NCI-H69 (cell line): ENCODE data around the gene RESF1.

Experiments
- DNase-seq: peaks from one replicate; lab custom pipeline; 2025; lab: John Stamatoyannopoulos, UW

The RESF1 gene

DNA sequence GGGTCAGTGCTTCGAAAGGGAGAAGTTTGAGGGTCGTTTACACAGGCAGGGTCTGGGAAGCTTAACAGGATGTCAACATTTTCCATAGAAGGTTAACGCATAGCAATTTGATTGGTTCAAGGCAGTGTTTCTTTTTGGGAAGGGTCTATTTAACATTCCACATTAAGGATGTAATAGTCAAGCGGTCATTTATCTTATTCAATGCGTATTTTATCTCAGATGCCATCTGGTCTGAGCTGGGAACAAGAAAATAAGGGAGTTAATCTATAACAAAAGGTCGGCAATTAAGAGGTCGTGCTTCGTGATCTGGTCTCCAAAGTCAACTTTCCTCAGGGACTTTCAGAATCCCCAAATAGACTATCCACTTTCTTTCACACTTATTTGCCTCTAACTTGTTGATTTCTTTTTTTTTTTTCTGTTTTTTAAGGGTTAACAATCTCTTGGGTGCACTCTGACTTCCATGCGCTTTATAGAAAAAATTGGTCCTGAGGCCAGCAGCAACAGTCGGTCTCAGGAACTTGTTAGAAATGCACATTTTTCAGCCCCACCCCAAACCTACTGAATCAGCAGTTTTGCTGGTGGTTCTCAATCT is 550 bp upstream of the RESF1 start:
- peak; percentile 89 for DNase-seq

- peak; percentile 99 for DNase-seq
These were observed 631 bp downstream of the RESF1 start for GRCh38 chr12:31959701-31960391.

GRCh38 chr12:31961137-31961536 is 1.9 kb downstream of the RESF1 start:
- DNase-seq, result no peak

DNA sequence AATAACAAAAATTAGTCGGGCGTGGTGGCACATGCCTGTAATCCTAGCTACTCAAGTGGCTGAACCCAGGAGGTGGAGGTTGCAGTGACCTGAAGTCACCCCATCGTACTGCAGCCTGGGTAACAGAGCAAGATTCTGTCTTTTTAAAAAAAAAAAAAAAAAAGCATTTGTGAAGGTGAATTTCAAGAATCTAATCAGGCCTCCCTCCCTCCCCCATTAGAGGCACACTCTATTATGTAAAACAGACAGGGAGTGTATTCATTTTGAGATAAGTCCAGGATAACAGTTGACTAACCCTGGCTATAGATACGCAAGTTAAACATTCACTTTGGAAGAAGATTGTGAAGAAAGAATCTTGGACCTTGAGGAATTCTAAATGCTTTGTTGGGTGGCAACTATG is 2.9 kb downstream of the RESF1 start:
- DNase-seq, result no peak

DNA sequence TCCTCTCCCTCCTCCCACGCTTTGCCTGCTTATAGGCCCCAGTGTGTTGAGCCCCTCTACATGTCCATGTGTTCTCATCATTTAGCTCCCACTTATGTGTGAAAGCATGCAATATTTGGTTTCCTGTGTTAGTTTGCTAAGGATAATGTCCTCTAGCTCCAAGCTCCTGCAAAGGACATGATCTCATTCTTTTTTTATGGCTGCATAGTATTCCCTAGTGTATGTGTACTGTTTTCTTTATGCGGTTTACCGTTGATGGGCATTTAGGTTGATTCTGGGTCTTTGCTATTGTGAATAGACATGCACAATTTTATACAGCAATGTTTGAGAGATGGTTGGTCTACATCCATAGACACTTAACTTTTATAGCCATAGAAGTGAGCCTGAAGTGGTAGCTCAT is 5.1 kb downstream of the RESF1 start:
- no peak for DNase-seq

- DNase-seq, result no peak
These were observed 5.9 kb downstream of the RESF1 start for GRCh38 chr12:31965090-31965489.

- DNase-seq, result peak; percentile 56
These were observed 7.5 kb downstream of the RESF1 start for GRCh38 chr12:31966558-31967205.

GRCh38 chr12:31967539-31967938 is 8.3 kb downstream of the RESF1 start:
- no peak for DNase-seq

DNA sequence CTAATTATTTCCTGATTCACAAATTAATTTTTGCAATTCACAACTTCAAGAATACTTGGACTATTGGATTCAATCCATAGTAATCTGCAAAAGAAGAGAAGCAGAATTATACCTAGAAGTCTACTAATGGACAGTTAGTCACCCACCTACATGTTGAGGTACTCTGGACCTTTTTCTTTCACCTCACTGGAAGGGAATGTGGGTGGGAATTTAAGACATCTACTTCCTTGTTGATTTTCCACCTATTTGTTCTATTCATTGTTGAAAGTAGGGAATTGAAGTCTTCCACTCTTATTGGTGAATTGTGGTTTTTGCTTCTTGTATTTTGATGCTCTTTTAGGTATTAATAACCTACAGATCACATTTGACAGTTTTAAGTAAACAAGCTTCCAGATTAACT is 11.0 kb downstream of the RESF1 start:
- DNase-seq, result no peak

DNA sequence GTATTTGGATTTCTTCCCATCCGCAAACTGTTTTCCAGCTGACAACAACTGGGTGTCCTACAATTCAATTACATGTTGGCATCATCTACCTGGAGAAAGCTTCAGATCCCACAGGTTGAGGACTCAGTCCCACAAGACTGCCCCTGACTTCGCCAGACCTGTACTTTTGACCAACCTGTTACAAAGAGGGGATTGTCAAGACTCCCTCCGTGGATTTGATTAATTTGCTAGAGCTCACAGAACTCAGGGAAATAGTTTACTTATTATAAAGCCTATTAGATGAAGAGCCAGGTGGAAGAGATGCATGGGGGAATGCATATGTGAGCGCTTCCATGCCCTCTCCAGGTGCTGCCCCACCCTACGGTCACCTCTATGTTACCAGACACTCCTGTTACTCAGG is 14.6 kb downstream of the RESF1 start:
- DNase-seq, result no peak

GRCh38 chr12:31974673-31975072 is 15.5 kb downstream of the RESF1 start:
- no peak for DNase-seq

GRCh38 chr12:31984806-31985591 is 25.8 kb downstream of the RESF1 start:
- no peak for DNase-seq

DNA sequence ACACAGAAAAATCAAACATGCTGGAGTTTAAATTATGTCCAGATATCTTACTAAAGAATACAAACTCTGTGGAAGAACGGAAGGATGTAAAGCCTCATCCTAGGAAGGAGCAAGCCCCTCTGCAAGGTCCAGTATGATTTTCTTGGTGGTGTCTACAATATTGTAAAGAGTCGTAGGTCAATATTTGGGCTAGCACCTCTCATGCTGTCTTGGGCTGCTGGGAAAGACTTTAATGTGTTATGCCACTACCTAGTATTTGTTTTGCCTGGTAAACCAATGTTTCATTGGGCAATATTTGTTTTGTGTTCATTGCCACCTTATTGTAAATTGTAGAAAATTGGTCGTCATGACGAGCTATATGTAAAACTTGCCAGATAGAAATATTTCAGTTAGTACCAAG is 26.6 kb downstream of the RESF1 start:
- DNase-seq, result no peak

GRCh38 chr12:31989571-31990362 is 30.6 kb downstream of the RESF1 start:
- DNase-seq, result no peak

GRCh38 chr12:31991146-31991545 is 31.9 kb downstream of the RESF1 start:
- DNase-seq, result no peak

DNA sequence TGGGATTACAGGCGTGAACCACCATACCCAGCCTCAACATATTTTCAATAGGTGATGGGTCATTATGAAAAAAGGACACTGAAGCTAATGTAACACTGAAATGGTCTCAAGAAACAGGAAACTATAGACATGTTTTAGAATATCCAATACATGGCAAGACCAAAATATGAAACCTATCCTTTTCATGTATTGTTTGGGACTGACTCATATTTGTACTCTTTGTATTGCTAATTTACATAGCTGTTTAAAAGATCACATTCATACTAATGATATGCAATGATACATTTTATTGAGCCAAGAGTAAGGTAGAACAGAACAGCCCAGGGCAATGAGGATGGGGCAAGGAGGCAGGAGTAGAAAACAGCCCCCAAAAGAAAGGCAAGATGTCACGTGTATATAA is 32.6 kb downstream of the RESF1 start:
- no peak for DNase-seq

- no peak for DNase-seq
These were observed 40.5 kb downstream of the RESF1 start for GRCh38 chr12:31999692-32000091.

GRCh38 chr12:32000373-32001005 is 41.3 kb downstream of the RESF1 start:
- DNase-seq, result no peak

GRCh38 chr12:32002848-32003493 is 43.8 kb downstream of the RESF1 start:
- peak; percentile 66 for DNase-seq

GRCh38 chr12:32003654-32004053 is 44.4 kb downstream of the RESF1 start:
- no peak for DNase-seq
